DOHH2 (cell line): Measurements from ENCODE around the gene CTDSPL2.
"Not testable (repeated sequence)": the region's sequence is repeated elsewhere in the genome, so short reads cannot be mapped to it uniquely, and the experiment has no call there.

Experiments used
- H3F3A ChIP-seq: fragments of 200-600 bp; sonication (generic), shearing (Covaris generic); 2 replicates; pipeline ENCODE4 v1.6.0; 2016; ENCODE audit warnings: antibody characterized with exemption, mild to moderate bottlenecking; ENCODE audit not compliant: control insufficient read depth, insufficient read depth
- H3K27ac ChIP-seq: fragments of 200-600 bp; sonication (generic); 2 replicates; pipeline ENCODE4 v1.5.1; 2014; ENCODE audit warnings: low read depth, mild to moderate bottlenecking, low read length, moderate library complexity
- H3K27me3 ChIP-seq: fragments of 200-600 bp; sonication (generic); 2 replicates; pipeline ENCODE4 v1.6.1; 2014; ENCODE audit warnings: mild to moderate bottlenecking, low read length, mixed read lengths; ENCODE audit not compliant: control insufficient read depth
- H3K36me3 ChIP-seq: fragments of 200-600 bp; sonication (generic); 2 replicates; pipeline ENCODE4 v1.6.1; 2014; ENCODE audit warnings: mild to moderate bottlenecking, low read length, moderate library complexity, mixed read lengths; ENCODE audit not compliant: control insufficient read depth
- H3K4me1 ChIP-seq: fragments of 200-600 bp; sonication (generic); 2 replicates; pipeline ENCODE4 v1.6.1; 2014; ENCODE audit warnings: mild to moderate bottlenecking, low read length, mixed read lengths; ENCODE audit not compliant: control insufficient read depth
- H3K4me2 ChIP-seq: fragments of 200-600 bp; sonication (generic); 2 replicates; pipeline ENCODE4 v1.6.0; 2014; ENCODE audit warnings: mild to moderate bottlenecking, low read length, moderate library complexity
- H3K4me3 ChIP-seq: fragments of 200-600 bp; sonication (generic); 2 replicates; pipeline ENCODE4 v1.5.1; 2014; ENCODE audit warnings: mild to moderate bottlenecking, low read length, mixed read lengths
- H3K79me2 ChIP-seq: fragments of 200-600 bp; sonication (generic); 2 replicates; pipeline ENCODE4 v1.6.1; 2014; ENCODE audit warnings: mild to moderate bottlenecking, low read length, mixed read lengths; ENCODE audit not compliant: control insufficient read depth
- H3K9me2 ChIP-seq: fragments of 200-600 bp; sonication (generic); replicated peaks from 2 replicates; pipeline ENCODE4 v1.6.1; 2014; ENCODE audit warnings: mild to moderate bottlenecking, low read length, mixed read lengths; ENCODE audit not compliant: control insufficient read depth
- H3K9me3 ChIP-seq: fragments of 200-600 bp; sonication (generic); 2 replicates; pipeline ENCODE4 v1.6.1; 2014; ENCODE audit warnings: antibody characterized with exemption, low read length, mixed read lengths; ENCODE audit not compliant: control insufficient read depth, insufficient read depth
- H4K20me1 ChIP-seq: fragments of 200-600 bp; sonication (generic); 2 replicates; pipeline ENCODE4 v1.6.0; 2014; ENCODE audit warnings: low read depth, mild to moderate bottlenecking, antibody characterized with exemption, low read length, moderate library complexity; ENCODE audit not compliant: control insufficient read depth, insufficient read depth
- EZH2phosphoT487 ChIP-seq: fragments of 200-600 bp; sonication (generic); IDR thresholded peaks from 2 replicates; pipeline ENCODE4 v1.6.1; 2017; ENCODE audit warnings: borderline replicate concordance, mild to moderate bottlenecking, antibody characterized with exemption, low read length, moderate library complexity, mixed read lengths
- TF ChIP-seq, protein P1 (sequence below): fragments of 200-600 bp; sonication (generic); IDR thresholded peaks from one replicate; pipeline ENCODE4 v1.5.1; 2014; ENCODE audit warnings: antibody characterized with exemption, mild to moderate bottlenecking, low read depth, low read length; ENCODE audit not compliant: poor library complexity, severe bottlenecking

CTDSPL2 gene

DNA sequence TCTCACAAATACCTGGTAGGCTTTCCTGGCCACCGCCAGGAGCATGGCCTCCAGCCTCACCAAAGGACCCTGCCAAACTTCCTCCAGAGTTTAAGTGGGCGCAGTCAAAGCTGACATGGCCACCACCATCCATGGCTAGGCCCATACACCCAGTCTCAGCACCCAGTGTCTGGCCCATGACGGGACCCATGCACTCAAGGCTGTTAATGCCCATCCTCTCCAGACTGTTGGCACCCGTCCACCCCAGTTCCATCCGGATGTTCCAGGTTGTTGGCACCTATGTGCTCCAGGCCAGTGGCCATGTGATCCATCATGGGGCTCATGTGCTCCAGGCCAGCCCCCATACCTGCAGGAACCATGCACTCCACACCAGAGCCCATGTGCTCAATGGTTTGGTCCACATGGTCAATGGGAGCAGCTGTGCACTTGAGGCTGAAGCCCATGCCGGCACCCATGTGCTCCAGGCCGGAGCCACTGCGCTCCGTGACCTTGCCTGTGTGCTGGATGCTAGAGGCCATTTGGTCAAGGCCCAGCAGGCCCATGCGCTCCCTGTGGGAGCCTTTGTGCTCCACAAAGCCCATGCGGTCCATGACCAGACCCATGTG, 20.4 kb downstream of the CTDSPL2 start:
- Histone ChIP-seq H3K4me3 (no peak overlapping the region), H3K27ac (no peak overlapping the region), H4K20me1 (peaks cover 3% of the 10 kb centered on the region; the same call in 1 of the 2 replicates), H3K4me2 (no peak overlapping the region), H3K9me3 (no peaks in the 10 kb centered on the region), H3K36me3 (peaks cover 31% of the 10 kb centered on the region), H3K79me2 (peaks cover 100% of the 10 kb centered on the region), H3K4me1 (no peaks in the 10 kb centered on the region), H3F3A (peaks cover 4% of the 10 kb centered on the region; the same call in 1 of the 2 replicates), H3K9me2 (no peaks in the 10 kb centered on the region), H3K27me3 (no peaks in the 10 kb centered on the region)
- TF ChIP-seq, protein P1, sequence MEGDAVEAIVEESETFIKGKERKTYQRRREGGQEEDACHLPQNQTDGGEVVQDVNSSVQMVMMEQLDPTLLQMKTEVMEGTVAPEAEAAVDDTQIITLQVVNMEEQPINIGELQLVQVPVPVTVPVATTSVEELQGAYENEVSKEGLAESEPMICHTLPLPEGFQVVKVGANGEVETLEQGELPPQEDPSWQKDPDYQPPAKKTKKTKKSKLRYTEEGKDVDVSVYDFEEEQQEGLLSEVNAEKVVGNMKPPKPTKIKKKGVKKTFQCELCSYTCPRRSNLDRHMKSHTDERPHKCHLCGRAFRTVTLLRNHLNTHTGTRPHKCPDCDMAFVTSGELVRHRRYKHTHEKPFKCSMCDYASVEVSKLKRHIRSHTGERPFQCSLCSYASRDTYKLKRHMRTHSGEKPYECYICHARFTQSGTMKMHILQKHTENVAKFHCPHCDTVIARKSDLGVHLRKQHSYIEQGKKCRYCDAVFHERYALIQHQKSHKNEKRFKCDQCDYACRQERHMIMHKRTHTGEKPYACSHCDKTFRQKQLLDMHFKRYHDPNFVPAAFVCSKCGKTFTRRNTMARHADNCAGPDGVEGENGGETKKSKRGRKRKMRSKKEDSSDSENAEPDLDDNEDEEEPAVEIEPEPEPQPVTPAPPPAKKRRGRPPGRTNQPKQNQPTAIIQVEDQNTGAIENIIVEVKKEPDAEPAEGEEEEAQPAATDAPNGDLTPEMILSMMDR, result no peak
- no peak for TF ChIP-seq EZH2phosphoT487

DNA sequence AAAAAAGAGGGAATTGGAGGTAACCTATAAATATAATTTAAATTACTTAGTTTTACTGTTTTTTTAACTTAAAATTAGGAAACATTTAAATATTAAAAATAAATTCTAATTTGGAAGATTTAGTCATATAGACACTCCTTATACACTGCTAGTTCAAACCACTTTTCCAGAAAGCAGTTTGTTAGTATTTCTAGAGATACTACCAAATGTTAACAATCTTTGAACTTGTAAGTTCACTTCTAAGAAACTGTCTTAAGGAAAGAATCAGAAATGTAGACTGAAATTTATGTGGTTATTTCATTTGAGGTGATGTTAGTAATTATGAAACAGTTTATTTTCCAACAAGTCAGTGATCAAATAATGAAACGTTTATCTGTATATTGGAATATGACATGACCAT, 22.7 kb downstream of the CTDSPL2 start:
- no peaks in the 10 kb centered on the region for H3K9me2 ChIP-seq
- H3K79me2 ChIP-seq, result peaks cover 97% of the 10 kb centered on the region
- TF ChIP-seq, protein P1, result no peak
- TF ChIP-seq EZH2phosphoT487, result no peak
- peaks cover 30% of the 10 kb centered on the region for H3K36me3 ChIP-seq
- no peak overlapping the region for H3K4me3 ChIP-seq
- H3K27ac ChIP-seq, result no peak overlapping the region
- no peaks in the 10 kb centered on the region for H3K27me3 ChIP-seq
- H3K4me1 ChIP-seq, result no peaks in the 10 kb centered on the region
- peaks cover 4% of the 10 kb centered on the region; the same call in 1 of the 2 replicates for H3F3A ChIP-seq
- peaks cover 3% of the 10 kb centered on the region; the same call in 1 of the 2 replicates for H4K20me1 ChIP-seq
- no peaks in the 10 kb centered on the region for H3K9me3 ChIP-seq
- H3K4me2 ChIP-seq, result no peak overlapping the region

DNA sequence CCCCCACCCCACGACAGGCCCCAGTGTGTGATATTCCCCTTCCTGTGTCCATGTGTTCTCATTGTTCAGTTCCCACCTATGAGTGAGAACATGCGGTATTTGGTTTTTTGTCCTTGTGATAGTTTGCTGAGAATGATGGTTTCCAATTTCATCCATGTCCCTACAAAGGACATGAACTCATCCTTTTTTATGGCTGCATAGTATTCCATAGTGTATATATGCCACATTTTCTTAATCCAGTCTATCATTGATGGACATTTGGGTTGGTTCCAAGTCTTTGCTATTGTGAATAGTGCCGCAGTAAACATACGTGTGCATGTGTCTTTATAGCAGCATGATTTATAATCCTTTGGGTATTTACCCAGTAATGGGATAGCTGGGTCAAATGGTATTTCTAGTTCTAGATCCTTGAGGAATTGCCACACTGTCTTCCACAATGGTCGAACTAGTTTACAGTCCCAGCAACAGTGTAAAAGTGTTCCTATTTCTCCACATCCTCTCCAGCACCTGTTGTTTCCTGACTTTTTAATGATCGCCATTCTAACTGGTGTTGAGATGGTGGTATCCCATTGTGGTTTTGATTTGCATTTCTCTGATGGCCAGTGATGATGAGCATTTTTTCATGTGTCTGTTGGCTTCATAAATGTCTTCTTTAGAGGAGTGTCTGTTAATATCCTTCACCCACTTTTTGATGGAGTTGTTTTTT, 26.3 kb downstream of the CTDSPL2 start:
- H3K4me3 ChIP-seq, H3K4me2 ChIP-seq, H3K27me3 ChIP-seq, H3K4me1 ChIP-seq, H3K27ac ChIP-seq, H3K9me2 ChIP-seq, H3K9me3 ChIP-seq: not testable (repeated sequence)
- Histone ChIP-seq H3F3A (peaks cover 13% of the 10 kb centered on the region; the same call in 1 of the 2 replicates), H4K20me1 (peaks cover 11% of the 10 kb centered on the region), H3K79me2 (peaks cover 95% of the 10 kb centered on the region), H3K36me3 (peaks cover 21% of the 10 kb centered on the region)

DNA sequence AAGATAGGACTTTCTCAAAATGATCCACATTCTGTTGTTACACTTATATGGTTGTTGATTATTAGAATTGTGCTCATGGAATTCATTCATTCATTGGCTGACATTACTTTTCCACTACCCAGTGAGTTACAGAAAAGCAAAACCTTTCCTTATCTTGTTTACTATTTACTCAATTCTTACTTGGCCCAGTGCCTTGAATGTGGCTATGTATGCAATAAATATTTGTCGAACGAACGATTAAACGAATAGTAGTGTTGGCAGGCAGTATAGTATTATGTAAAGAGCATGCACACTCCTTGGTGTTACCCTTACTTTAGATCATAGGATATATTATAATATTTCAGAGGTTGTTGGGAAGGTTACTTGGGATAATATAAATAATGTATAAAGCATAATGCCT, 31.0 kb downstream of the CTDSPL2 start:
- Histone ChIP-seq H3K4me1 (no peaks in the 10 kb centered on the region), H3K4me2 (no peak overlapping the region), H3K9me3 (no peaks in the 10 kb centered on the region), H3K9me2 (no peaks in the 10 kb centered on the region), H3K27me3 (no peaks in the 10 kb centered on the region), H3K36me3 (peaks cover 49% of the 10 kb centered on the region), H3K27ac (no peak overlapping the region), H4K20me1 (peaks cover 11% of the 10 kb centered on the region), H3K79me2 (peaks cover 85% of the 10 kb centered on the region), H3F3A (peaks cover 11% of the 10 kb centered on the region; the same call in 1 of the 2 replicates), H3K4me3 (no peak overlapping the region)
- TF ChIP-seq EZH2phosphoT487, result no peak
- TF ChIP-seq, protein P1, result no peak
